ENCODE results near the gene MELK.
A peak's percentile ranks its signal among the peaks of the same experiment; 100 is the strongest.
"Not testable (repeated sequence)": the region's sequence is repeated elsewhere in the genome, so short reads cannot be mapped to it uniquely, and the experiment has no call there.

MELK gene

GRCh38 chr9:36559036-36559695 lies 13.5 kb upstream of the MELK start:
- DNase-seq (ENCODE audit: low read depth) = no peak
- no peak overlapping the region for H3K4me3 ChIP-seq (ENCODE audit: low read depth, low read length)
- no peak for TF ChIP-seq CTCF (IDR thresholded peaks at IDR 0.05; ENCODE audit: control insufficient read depth, extremely low read depth, insufficient read depth)

GRCh38 chr9:36560771-36561170 lies 11.9 kb upstream of the MELK start:
- TF ChIP-seq CTCF (IDR thresholded peaks at IDR 0.05; ENCODE audit: control insufficient read depth, extremely low read depth, insufficient read depth) = no peak
- H3K4me3 ChIP-seq (ENCODE audit: low read depth, low read length) = no peak overlapping the region
- DNase-seq (ENCODE audit: low read depth) = no peak

GRCh38 chr9:36562801-36563200 lies 9.9 kb upstream of the MELK start:
- not testable (repeated sequence) for H3K4me3 ChIP-seq (ENCODE audit: low read depth, low read length); DNase-seq (ENCODE audit: low read depth)

- TF ChIP-seq CTCF (IDR thresholded peaks at IDR 0.05; ENCODE audit: control insufficient read depth, extremely low read depth, insufficient read depth) = no peak
- DNase-seq (ENCODE audit: low read depth) = peak; percentile 35
- H3K4me3 ChIP-seq (ENCODE audit: low read depth, low read length) = no peak overlapping the region
Measured at GRCh38 chr9:36566813-36567221, 5.9 kb upstream of the MELK start.

GRCh38 chr9:36568681-36569080 lies 4.0 kb upstream of the MELK start:
- not testable (repeated sequence) for DNase-seq (ENCODE audit: low read depth); H3K4me3 ChIP-seq (ENCODE audit: low read depth, low read length)

GRCh38 chr9:36571333-36571732 lies 1.4 kb upstream of the MELK start:
- no peak overlapping the region for H3K4me3 ChIP-seq (ENCODE audit: low read depth, low read length)
- no peak for DNase-seq (ENCODE audit: low read depth)
- TF ChIP-seq CTCF (IDR thresholded peaks at IDR 0.05; ENCODE audit: control insufficient read depth, extremely low read depth, insufficient read depth) = no peak

GRCh38 chr9:36574045-36574444 lies 1.4 kb downstream of the MELK start:
- H3K4me3 ChIP-seq (ENCODE audit: low read depth, low read length) = peak overlapping the region; percentile 66
- DNase-seq (ENCODE audit: low read depth) = not testable (repeated sequence)

- DNase-seq (ENCODE audit: low read depth) = no peak
- no peak overlapping the region for H3K4me3 ChIP-seq (ENCODE audit: low read depth, low read length)
- TF ChIP-seq CTCF (IDR thresholded peaks at IDR 0.05; ENCODE audit: control insufficient read depth, extremely low read depth, insufficient read depth) = no peak
Measured at GRCh38 chr9:36575411-36575882, 2.8 kb downstream of the MELK start.

Measured in LNCaP clone FGC (cell line).